Stimulated activated naive CD4-positive, alpha-beta T cell (primary cell): ENCODE results near the gene ETS1.

Experiments
- DNase-seq, 6 experiments: peaks; one replicate each; lab custom pipeline; 2025; lab: John Stamatoyannopoulos, UW

The ETS1 gene

DNA sequence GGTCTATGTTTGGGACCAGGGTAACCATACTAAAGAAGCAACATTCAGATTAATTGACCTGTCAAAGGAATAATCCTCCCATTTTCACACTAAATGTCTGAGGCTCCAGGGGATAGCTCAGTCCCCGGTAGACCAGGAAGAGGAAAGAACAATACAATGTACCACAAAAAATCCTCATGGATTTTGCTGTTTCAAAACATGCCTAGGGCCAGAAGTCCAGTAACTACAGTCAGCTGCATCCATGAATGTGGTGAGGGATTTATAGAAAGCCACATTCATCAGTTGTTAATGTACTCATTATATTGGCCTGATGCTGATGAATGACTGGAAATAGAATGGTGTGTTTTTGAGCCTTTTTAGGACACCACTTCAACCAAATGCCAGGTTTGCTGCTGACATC lies 6.9 kb upstream of the ETS1 start:
- no peak for DNase-seq

DNA sequence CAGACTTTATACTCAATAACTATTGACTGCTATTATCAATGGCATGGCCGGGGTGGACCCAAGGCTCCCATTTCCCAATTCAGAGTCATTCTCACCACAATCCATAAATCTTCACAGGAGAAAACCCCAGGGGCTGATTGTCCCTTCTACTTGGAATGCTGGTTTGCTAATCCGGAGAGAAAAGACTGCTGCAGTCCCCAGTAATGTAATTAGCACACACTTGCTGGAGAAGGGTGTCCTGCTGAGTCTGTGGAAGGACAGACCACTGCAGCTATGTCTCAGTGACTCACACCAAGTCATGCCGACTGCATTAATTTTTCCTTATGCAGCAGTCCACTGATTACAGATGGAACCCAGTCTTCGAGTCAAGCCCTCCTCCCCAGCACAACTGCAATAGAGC lies 5.9 kb upstream of the ETS1 start:
- no peak for DNase-seq

DNA sequence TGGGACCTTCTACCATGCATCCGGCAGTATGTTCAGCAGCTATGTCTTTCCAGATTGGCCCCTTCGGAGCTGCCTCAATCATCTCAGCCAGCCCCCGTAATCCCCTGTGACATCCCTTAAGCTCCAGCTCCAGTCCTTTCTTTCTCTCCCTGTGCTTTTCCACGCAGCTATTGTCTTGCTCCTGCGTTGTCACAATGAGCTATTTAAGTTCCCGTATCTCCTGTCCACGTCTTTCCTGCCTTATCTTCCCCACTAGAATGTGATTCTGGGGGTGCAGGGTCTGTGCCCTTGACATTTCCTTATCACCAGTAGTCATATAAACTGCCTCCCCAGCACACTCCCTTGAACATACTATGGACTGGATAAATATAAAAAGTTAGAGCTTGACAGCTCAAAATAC lies 5.1 kb upstream of the ETS1 start:
- DNase-seq = no peak

DNA sequence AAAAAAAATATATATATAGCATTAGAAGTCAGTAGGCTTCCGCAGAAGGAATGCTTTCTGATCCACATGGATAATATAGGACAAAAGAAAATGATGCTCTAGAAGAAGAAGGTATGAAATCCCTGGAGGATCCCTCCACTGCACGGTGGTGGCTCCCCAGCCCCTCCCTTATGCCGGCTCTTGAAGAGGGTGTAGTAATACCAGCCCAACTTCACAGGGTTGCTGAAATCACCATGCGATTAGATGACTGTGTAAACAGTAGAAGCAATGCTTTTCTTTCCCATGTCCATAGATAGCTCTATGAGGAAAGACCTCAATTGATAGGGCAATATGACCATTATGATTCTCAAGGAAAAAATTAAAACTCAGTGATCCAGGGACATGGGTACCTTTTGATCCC lies 3.2 kb upstream of the ETS1 start:
- DNase-seq = no peak

DNA sequence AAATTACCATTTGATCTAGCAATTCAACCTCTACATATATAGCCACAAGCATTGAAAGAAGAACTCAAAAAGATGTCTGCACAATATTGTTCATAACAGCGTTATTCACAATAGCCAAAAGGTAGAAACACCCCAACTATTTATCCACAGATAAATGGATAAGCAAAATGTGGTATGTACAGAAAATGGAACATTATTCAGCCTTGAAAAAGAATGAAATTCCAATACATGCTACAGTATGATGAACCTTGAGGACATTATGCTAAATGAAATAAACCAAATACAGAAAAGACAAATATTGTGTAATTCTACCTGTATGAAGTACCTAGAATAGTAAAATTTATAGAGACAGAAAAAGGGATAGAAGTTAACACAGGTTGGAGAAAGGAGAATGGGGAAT lies 2.6 kb upstream of the ETS1 start:
- DNase-seq = no peak

DNA sequence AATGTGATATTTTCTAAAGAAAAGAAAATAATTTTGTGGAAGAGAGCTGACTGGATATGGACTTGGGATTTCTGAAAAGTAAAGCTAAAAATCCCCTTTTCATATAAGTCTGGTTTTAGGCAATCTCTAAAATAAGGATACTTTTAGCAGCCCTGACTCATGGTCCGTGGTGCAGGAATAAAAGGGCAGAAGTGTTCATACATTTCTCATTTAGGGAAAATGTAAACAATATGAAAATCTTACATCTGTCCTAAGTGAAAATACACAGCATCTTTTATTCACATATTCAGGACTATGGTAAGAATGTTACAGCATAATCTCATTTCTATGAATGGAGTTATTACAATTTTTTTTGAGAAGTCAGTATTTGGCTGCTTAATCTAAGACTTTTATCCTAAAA lies 735 bp upstream of the ETS1 start:
- no peak for DNase-seq

DNA sequence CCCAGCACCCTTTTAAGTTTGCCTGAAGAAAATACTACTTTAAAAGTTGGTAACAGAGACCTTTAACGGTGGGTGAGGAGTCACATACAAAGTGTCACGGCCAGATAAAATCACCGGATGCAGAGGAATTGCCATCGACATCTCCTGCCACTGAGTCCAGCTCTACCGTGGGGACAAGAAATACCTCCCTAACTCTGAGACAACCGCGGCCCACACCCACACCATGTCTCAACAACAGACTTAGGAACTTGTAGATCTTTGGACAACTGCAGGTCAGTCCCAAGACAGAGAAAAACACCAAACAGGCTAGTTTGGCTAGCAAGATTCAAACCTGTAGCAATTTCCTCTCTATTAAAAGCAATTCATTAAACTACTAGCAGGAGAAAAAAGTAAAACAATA lies 669 bp downstream of the ETS1 start:
- DNase-seq = no peak

DNA sequence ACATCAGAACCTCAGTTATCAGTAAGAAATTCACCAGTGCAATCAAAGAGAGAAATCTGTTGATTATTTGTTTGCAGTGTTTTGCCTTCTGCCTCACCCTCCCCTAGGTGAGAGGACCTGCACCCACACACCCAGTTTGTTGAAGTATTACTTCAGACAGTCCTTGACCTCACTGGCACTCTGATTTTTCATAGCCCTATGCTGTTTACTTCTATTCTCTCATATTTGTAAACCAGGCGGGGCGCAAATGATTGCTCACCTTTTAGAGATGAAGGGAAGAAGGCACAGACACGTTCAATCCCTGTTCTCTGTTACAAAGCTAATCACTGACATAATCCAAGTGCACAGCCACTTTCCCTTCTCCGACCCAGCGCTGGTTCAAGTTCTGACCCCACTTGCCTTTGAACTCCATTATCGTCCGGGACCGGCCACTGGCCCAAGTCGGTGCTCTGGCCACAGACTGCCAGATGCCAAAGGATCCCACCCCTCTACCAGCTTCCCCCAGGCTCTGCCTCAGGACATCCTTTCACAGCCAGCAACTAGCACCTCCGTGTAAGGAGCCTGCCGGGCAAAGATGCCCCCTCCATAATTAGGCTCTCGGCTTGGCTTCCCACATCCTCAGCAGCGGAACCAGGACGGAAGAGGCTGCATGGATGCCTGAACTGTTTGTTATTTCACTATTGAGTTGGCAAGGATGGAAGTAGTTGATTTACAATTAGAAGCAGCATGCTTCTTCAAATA lies 1.7 kb downstream of the ETS1 start:
- no peak for DNase-seq

DNA sequence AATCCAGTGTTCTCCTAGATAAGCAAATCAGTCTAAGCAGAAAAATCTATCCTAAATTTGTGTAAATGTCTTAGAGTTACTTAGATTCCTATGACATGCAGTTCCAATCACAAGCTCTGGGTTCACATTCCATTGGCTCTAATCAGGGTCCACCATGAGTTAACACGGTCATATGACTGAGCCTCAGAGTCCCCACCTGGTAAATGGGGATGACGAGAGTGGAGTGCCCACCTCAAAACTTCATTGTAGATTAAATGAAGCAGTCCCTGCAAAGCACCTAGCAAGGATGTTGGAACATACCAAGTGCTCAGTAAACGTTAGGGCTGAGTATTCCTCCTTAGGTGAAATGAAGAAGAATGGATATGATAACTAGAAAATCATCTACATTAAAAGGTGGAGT lies 3.1 kb downstream of the ETS1 start:
- no peak for DNase-seq

DNA sequence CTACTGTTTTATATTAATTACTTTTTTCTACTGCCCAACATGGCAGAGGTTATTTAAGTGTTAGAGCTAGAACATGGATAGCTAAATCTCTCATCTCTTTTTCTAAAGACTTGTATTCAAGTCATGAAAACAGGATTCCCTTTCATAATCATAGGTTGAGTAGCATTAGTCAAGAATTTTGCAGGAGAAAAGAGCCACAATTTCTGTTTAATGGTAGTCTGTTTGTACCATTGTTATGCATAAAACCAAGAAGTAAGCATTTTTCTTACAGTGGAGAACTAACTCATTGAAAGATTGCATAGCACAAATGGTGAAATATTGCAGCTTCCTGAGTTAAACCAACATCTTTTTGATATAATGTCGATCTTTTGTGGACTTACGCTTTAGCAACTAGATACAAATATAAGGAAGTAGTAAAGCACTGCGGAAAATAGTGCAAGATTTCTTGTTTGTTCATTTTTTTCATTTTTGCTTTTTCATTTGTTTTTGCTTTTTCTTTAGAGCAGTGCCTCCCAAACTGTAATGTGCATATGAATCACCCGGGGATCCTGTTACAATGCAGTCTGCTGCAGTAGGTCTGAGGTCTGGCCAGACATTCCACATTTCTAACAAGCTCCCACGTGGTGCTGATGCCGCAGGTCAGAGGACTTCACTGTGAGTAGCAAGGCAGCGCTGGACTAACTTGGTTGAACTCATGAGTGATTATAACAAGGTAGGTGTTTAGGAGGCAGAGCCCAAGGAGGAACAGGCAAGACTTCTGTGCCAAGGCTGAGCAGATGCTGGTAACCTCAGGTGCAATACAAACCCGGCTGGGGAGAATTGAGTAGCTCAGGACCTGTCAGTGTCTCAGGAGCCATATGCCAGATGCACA lies 4.6 kb downstream of the ETS1 start:
- DNase-seq = no peak

DNA sequence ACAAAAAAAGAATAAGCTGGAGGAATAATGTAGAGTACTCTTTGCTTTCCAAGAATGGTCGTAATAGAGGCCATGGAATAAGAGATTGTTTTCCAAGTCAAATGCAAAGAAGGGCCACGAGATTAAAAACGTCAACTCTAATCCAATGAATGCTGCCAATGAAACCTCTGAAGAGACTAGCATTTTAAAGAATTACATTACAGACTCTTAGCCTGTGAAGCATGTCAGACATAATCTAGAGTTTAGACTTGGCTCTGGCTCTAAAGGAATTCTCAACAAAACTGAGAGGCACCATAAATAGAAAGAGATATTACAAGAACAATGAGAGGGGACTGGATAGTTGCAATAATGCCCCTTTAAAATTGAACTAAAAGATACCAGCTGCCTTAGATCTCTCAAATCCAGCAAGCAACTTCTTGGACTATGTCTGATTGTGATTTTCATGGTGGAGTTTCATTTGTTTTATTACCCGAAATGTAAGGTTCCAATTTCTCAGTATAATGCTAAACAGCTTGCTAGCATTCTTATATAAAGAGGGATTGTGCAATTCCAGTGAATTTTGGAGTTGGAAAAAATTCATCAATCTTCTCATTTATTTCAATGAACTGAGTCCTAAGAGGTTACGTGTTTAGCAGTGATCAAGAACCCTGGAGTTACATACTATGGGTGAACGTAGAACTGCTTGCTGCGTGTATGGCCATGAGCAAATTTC lies 5.6 kb downstream of the ETS1 start:
- DNase-seq = no peak

DNA sequence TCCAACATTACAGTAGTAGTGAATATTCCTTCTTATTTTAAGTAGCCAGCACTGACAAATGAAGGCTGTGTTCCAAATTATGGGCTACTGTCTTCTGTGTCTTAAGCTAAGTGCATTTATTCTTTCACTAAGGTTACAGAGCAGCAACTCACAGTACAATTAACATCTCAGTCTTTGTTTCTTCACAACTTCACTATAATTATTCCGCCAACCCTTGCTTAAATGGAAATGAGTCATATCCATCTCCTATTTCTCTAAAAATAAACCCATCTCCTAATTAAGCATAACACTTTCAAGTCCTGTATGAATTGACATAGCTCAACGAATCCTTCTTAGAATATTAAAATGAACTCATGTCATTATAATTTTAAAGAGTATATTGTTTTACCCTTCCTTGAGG lies 6.7 kb downstream of the ETS1 start:
- no peak for DNase-seq

DNA sequence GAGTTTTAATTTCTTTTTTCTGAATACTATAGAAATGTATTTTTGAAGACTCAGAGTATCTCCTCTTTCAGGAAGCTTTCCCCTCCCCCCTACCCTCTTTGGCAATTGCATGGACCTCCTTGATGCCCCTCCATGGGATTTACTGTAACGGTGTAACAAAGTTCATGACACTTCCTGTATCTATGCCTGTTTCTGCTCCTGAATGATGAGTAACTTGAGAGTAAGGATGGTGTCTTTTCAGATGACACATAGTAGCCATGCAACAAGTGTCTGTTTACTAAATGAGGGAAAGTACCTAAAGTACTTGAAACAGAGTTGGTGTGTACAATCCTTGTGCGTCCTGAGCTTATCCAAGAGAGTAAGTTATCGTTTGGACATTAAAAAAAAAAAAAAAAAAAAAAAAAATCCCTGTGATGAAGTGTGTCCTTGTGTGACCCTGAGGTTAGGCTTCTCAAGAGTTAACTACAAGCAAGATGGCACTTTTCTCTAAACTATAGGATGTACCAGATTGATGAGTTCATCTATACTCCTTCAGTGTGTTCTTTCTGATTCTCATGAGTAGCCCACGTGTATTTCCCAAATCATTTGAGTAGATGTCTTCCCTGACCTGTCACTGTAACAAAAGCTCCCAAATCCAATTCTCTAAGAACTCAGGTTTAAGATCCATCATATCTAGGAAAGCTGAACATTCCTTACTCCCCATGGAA lies 7.4 kb downstream of the ETS1 start:
- no peak for DNase-seq

DNA sequence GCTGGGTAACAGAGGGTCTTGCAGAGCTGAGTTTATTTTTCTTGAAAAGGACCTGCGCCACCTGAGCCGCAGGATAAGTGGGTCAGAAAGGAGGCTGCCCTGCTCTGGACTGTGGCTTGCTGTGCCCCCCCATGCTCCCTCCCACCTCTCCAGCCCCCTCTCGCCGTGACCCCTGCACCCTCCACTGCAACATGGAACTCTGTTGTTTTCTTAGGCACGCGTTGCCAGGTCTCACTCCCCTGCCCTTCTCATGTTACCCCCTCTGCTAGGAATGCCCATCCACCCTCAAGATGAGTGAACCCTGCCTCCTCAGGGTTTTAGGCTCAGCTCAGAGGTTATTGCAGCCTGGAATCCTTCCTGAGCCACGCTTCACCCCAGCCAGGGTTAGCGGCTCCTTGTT lies 10.8 kb downstream of the ETS1 start:
- DNase-seq = no peak

DNA sequence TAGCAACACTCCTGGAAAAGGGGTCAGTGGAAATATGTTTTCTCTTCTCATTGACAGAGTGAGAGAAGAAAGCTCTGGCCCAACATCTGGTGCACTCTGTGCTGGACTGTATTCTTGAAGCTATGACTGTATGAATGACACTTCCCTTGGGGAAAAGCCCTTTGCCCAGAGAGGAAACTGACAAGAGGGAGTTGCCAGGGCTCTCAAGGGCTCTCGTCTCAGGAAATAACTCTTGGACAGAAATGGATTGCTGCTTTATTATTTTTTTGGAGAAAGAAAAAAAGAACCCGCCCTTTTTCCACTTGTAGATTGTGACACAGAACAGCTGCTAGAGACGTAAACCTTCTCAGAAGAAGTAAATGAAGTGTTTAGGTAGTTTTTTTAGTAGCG lies 11.4 kb downstream of the ETS1 start:
- DNase-seq = no peak

DNA sequence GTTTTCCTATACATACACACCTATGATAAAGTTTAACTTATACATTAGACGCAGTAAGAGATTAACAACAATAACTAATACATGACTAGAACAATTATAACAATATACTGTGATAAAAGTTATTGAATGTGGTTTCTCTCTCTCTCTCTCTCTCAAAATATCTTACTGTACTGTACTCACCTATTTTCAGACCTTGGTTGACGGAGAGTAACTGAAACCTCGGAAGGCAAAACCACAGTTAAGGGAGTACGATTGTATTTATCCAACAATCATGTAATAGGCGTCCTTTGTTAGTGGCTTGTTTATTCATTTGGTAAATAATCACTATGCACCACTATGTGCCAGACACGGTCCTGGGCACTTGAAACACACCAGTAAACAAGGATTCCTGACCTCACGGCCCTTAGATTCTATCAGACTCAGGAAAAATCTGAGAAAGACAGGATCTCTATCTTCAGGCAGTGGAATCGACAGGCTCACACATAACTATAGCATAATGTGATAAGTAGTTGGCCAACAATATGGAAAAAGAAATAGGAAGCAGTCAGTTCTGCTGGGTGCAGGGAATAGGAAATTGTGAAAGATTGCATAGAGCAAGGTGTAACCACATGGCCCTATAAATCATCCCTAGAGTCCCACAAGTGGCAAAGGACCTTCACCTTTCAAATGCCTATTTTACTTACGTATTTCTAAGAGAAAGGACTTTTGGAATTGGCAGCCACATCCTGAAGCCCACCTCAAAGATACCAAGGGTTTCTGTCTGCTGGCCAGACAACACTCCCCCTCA lies 12.0 kb downstream of the ETS1 start:
- DNase-seq = no peak

DNA sequence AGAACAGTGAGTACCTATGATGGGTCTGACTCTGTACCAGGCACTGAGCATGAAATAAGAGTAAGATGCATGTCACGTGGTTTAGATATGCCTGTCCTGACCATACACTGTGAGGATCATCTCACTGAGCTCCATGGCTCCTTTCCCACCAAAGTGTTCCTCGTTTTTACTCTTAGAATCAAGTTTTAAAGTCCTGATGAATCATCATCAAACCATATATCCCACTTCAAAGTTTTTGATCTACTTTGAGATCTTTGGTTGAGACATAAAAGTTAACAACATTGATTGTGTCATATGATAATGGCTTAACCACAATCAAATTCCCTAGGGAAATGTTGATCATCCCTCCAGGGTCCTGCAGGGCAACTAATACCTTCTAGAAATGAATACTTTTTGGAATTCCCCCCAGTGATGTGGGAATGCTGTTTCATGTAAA lies 12.8 kb downstream of the ETS1 start:
- DNase-seq = no peak

DNA sequence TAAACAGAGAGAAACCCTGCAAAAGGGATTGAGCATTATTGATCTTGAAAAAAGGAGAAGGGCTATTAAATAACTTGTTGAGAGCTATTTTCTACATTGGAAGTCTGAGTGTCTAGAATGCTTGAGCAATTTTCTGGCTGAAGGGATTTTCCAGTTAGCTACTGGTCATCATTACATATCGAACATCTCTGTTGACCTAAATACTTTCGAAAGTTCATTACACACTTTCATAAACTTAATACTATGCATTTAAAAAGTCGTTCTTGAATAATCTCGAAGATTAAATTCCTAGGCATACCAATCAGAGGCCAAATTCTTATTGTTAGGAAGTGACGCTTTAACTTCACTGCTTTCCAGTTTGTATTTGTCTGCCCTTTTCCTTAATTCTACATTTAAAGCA lies 13.7 kb downstream of the ETS1 start:
- DNase-seq = no peak

DNA sequence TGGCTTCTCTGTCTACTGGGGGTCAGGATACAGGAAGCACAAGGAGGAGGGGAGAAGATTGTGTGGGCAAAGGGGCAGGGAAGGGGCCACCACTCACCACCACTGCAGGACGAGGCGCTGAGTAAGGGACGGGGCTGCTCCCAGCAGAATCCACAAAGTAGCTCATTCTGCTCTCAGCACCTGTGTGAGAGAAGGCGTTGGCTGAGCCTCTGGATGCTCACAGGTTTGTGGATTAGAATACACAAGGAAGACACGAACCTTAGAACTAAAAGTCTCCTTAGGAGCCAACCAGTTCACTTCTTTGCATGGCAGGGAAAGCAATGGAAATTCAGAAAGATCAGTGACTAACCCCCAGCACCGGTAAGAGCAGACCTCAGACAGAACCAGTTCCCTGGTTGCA lies 14.4 kb downstream of the ETS1 start:
- DNase-seq = no peak

DNA sequence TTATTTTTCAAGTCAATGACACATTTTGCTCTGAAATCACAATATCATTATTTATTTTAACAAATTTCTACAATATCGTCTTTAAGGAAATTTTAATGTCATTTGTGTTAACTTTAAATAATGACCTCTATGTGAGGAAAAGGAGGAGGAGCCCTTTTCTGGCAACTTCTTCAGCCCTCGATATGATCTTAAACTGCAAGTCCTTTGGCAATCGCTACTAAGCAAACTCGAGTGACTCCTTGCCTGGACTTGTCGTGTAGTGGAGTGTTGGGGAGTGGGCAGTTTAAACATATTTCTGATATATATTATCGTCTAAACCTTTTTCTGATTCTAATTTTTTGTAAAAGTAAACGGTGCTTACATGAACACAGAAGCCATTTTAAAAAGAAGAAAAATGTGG lies 16.7 kb downstream of the ETS1 start:
- DNase-seq = no peak

DNA sequence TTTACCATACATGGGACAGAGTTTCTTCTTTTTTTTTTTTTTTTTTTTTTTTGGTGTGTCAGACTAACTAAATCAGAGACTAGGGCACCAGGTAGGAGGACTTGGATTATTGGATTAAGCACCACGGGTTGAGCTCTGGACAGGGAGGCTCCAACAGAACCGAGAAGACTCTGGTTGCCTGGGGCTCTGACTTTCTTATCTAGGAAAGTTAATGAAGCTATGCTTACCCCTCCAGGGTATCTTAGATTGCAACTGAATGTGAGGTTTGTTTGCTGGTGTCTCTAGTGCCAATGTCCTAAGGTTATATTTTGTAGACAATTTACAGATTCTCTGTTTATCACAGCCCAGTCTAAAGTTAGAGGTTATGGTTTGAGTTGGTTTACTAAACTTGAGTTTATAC lies 18.1 kb downstream of the ETS1 start:
- DNase-seq = no peak
